RWPE2 (cell line): ENCODE measurements around the gene RPS26.
A peak's percentile ranks its signal among the peaks of the same experiment; 100 is the strongest.

Source experiments
- ATAC-seq: fragments of 200-7000 bp; cut with Tn5 transposase; 3 replicates; pipeline ENCODE4 v1.9.1; 2021; ENCODE audit warnings: low read depth
- DNase-seq: peaks from one replicate; pipeline ENCODE4 v3.0.0-alpha.2; 2020; ENCODE audit warnings: low spot score
- H3K27ac ChIP-seq: fragments of 450-650 bp; 2 replicates; pipeline ENCODE4 v1.5.1; 2017; ENCODE audit warnings: mild to moderate bottlenecking; ENCODE audit not compliant: poor library complexity, severe bottlenecking
- H3K27me3 ChIP-seq: fragments of 250-450 bp; sonication (Bioruptor Pico); 2 replicates; pipeline ENCODE4 v1.5.1; 2021; ENCODE audit warnings: mild to moderate bottlenecking, moderate library complexity; ENCODE audit not compliant: insufficient read depth, poor library complexity, severe bottlenecking
- H3K36me3 ChIP-seq: fragments of 250-450 bp; sonication (Bioruptor Pico); 2 replicates; pipeline ENCODE4 v1.5.1; 2020; ENCODE audit warnings: low read depth, mild to moderate bottlenecking, moderate library complexity
- H3K4me1 ChIP-seq: fragments of 250-450 bp; sonication (Bioruptor Pico); 2 replicates; pipeline ENCODE4 v1.5.1; 2021; ENCODE audit warnings: mild to moderate bottlenecking, moderate library complexity; ENCODE audit not compliant: insufficient read depth, poor library complexity, severe bottlenecking
- H3K4me3 ChIP-seq: fragments of 250-450 bp; sonication (Bioruptor Pico); 2 replicates; pipeline ENCODE4 v1.5.1; 2021; ENCODE audit warnings: mild to moderate bottlenecking, moderate library complexity; ENCODE audit not compliant: severe bottlenecking
- H3K9me3 ChIP-seq: fragments of 250-450 bp; sonication (Bioruptor Pico); 2 replicates; pipeline ENCODE4 v1.5.1; 2021; ENCODE audit warnings: mild to moderate bottlenecking, moderate library complexity; ENCODE audit not compliant: severe bottlenecking
- TF ChIP-seq, protein P1 (sequence below): fragments of 450-650 bp; IDR thresholded peaks from one replicate; pipeline ENCODE4 v1.5.1; 2017; ENCODE audit warnings: mild to moderate bottlenecking, moderate library complexity; ENCODE audit not compliant: poor library complexity, severe bottlenecking

Gene RPS26

GRCh38 chr12:56021889-56022497 lies 19.7 kb upstream of the RPS26 start:
- Histone ChIP-seq H3K27ac (no peak overlapping the region), H3K9me3 (no peaks in the 10 kb centered on the region), H3K4me1 (no peaks in the 10 kb centered on the region), H3K36me3 (peaks cover 3% of the 10 kb centered on the region; the same call in 1 of the 2 replicates), H3K4me3 (no peak overlapping the region), H3K27me3 (no peaks in the 10 kb centered on the region)
- DNase-seq = no peak
- ATAC-seq = no peak; the same call in 2 of the 3 replicates
- TF ChIP-seq, protein P1, sequence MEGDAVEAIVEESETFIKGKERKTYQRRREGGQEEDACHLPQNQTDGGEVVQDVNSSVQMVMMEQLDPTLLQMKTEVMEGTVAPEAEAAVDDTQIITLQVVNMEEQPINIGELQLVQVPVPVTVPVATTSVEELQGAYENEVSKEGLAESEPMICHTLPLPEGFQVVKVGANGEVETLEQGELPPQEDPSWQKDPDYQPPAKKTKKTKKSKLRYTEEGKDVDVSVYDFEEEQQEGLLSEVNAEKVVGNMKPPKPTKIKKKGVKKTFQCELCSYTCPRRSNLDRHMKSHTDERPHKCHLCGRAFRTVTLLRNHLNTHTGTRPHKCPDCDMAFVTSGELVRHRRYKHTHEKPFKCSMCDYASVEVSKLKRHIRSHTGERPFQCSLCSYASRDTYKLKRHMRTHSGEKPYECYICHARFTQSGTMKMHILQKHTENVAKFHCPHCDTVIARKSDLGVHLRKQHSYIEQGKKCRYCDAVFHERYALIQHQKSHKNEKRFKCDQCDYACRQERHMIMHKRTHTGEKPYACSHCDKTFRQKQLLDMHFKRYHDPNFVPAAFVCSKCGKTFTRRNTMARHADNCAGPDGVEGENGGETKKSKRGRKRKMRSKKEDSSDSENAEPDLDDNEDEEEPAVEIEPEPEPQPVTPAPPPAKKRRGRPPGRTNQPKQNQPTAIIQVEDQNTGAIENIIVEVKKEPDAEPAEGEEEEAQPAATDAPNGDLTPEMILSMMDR = no peak

GRCh38 chr12:56028511-56029165 lies 13.1 kb upstream of the RPS26 start:
- Histone ChIP-seq H3K36me3 (no peaks in the 10 kb centered on the region; the same call in 1 of the 2 replicates), H3K4me1 (peaks cover 6% of the 10 kb centered on the region), H3K4me3 (no peak overlapping the region), H3K27ac (peak overlapping the region; percentile 38), H3K9me3 (no peaks in the 10 kb centered on the region), H3K27me3 (no peaks in the 10 kb centered on the region)
- TF ChIP-seq, protein P1 = no peak
- no peak for DNase-seq
- ATAC-seq = peak; percentile 53

DNA sequence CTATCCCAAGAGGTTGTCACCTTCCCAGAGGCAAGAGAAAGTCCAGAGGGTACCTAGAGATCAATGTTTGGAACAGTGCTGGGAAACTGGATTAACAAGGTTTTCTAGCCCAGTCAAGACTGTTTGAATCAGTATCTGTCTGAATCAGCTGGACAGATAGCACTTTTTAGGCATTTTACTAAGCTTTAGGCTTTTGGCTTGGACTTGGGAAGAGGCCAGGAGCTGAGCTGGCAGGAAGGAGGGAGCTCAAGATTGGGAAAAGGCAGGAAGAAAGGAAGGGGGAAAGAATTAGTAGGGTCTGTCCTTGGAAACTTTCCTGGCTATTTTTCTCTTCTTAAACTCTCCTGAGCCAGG lies 12.6 kb upstream of the RPS26 start:
- Histone ChIP-seq H3K36me3 (no peaks in the 10 kb centered on the region; the same call in 1 of the 2 replicates), H3K4me1 (peaks cover 6% of the 10 kb centered on the region), H3K4me3 (no peak overlapping the region), H3K27me3 (no peaks in the 10 kb centered on the region), H3K9me3 (no peaks in the 10 kb centered on the region), H3K27ac (peak overlapping the region; percentile 38)
- TF ChIP-seq, protein P1 = no peak
- DNase-seq = no peak
- ATAC-seq = peak; percentile 55

GRCh38 chr12:56029666-56030293 lies 11.9 kb upstream of the RPS26 start:
- Histone ChIP-seq H3K4me3 (no peak overlapping the region), H3K9me3 (no peaks in the 10 kb centered on the region), H3K27me3 (no peaks in the 10 kb centered on the region), H3K4me1 (peaks cover 6% of the 10 kb centered on the region), H3K36me3 (no peaks in the 10 kb centered on the region; the same call in 1 of the 2 replicates), H3K27ac (peak overlapping the region; percentile 38)
- ATAC-seq (peak; percentile 65), DNase-seq (no peak)
- TF ChIP-seq, protein P1 = peak; percentile 79
